Uterus (tissue), 4 donors: Measurements from ENCODE around the gene KCNA10. TPM values are rescaled to one million over a fixed set of nuclear protein-coding genes. Genes with fewer than 3 reads are reported as not detected.

Experiments used
- DNase-seq, 2 donors: peaks; one replicate each; pipeline ENCODE4 v3.0.0-alpha.2; 2019 to 2020
- H3K27ac ChIP-seq, 2 donors: fragments of 200-600 bp; sonication (generic); 1 replicate in 1 of 2; 2 replicates in 1 of 2; pipeline ENCODE4 v1.5.1; 2016 to 2018
- H3K27me3 ChIP-seq, 2 donors: fragments of 200-600 bp; sonication (generic); one replicate each; pipeline ENCODE4 v1.5.1; 2018 to 2019; ENCODE audit warnings: control low read depth in 1 of 2
- H3K36me3 ChIP-seq, 2 donors: fragments of 200-600 bp; sonication (generic); one replicate each; pipeline ENCODE4 v1.5.1; 2019; ENCODE audit warnings: control low read depth in 1 of 2
- H3K4me1 ChIP-seq, 2 donors: fragments of 200-600 bp; sonication (generic); one replicate each; pipeline ENCODE4 v1.5.1; 2018 to 2019; ENCODE audit warnings: control low read depth in 1 of 2
- H3K4me3 ChIP-seq, 2 donors: fragments of 200-600 bp; sonication (generic); 1 replicate in 1 of 2; 2 replicates in 1 of 2; pipeline ENCODE4 v1.5.1; 2018 to 2019; ENCODE audit warnings: mild to moderate bottlenecking in 1 of 2
- H3K9me3 ChIP-seq, 2 donors: fragments of 200-600 bp; sonication (generic); one replicate each; pipeline ENCODE4 v1.5.1; 2019; ENCODE audit warnings: control low read depth in 1 of 2
- POLR2A ChIP-seq, 2 donors: fragments of 450-650 bp; IDR thresholded peaks; one replicate each; pipeline ENCODE4 v1.6.1; 2016; ENCODE audit warnings: antibody characterized with exemption in 2 of 2, mild to moderate bottlenecking in 1 of 2, moderate library complexity in 1 of 2
- intact Hi-C: fragments of 100-400 bp; cut with DNase I; formaldehyde crosslinking; loops from one replicate; pipeline ENCODE4 v1.15.1; 2023; ENCODE audit warnings: low total_unique reads
- total RNA-seq, 4 donors: library from RNA; depleted of rRNA in 3 of 4; stranded (reverse); fragments of >200 nt in 3 of 4; gene quantifications; one replicate each; pipeline versions ENCODE4 v1.1.0 to v1.2.4, GENCODE V29; 2014 to 2023
- TF ChIP-seq, protein P1 (sequence below), 4 experiments: fragments of 200-600 bp in 2 of 4; fragments of 450-650 bp in 2 of 4; sonication (generic) in 2 of 4; IDR thresholded peaks; one replicate each; pipeline ENCODE4 v1.5.1; 2016 to 2019; ENCODE audit warnings: antibody characterized with exemption in 4 of 4, mild to moderate bottlenecking in 2 of 4, moderate library complexity in 1 of 4
- donor health status: DM: yes; HTN: yes; CAD: no.

KCNA10 gene
- total RNA-seq, 4 donors from 2014 or later: not detected

DNA sequence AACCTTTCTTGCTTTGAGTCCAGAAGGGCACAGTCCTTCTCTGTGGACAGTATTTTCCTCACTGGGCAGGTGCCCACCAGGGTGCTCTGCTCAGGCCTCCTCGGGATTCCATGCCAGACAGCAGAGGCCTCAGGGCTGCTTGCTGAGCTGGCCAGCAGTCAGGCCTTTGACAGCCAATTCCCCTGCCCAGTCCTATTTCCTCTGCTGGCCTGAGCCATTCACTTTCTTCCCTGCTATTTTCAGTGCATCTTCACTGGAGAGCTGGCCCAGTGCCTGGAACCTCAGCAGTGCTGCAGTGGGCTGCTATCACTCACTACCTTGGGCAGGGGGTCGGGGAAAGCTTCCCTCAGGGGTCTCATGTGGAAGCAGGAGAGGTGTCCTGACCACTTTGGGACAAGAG lies 33.2 kb downstream of the KCNA10 start:
- intact Hi-C loops: no loop called here
- Histone ChIP-seq H3K27me3 (no peaks in the 10 kb centered on the region), H3K36me3 (no peaks in the 10 kb centered on the region), H3K4me3 (no peak overlapping the region), H3K27ac (no peak overlapping the region), H3K9me3 (no peaks in the 10 kb centered on the region), H3K4me1 (no peaks in the 10 kb centered on the region)
- DNase-seq: no peak
- no peak for TF ChIP-seq POLR2A (IDR thresholded peaks at IDR 0.05)
- TF ChIP-seq, protein P1, sequence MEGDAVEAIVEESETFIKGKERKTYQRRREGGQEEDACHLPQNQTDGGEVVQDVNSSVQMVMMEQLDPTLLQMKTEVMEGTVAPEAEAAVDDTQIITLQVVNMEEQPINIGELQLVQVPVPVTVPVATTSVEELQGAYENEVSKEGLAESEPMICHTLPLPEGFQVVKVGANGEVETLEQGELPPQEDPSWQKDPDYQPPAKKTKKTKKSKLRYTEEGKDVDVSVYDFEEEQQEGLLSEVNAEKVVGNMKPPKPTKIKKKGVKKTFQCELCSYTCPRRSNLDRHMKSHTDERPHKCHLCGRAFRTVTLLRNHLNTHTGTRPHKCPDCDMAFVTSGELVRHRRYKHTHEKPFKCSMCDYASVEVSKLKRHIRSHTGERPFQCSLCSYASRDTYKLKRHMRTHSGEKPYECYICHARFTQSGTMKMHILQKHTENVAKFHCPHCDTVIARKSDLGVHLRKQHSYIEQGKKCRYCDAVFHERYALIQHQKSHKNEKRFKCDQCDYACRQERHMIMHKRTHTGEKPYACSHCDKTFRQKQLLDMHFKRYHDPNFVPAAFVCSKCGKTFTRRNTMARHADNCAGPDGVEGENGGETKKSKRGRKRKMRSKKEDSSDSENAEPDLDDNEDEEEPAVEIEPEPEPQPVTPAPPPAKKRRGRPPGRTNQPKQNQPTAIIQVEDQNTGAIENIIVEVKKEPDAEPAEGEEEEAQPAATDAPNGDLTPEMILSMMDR (IDR thresholded peaks at IDR 0.05): no peak

DNA sequence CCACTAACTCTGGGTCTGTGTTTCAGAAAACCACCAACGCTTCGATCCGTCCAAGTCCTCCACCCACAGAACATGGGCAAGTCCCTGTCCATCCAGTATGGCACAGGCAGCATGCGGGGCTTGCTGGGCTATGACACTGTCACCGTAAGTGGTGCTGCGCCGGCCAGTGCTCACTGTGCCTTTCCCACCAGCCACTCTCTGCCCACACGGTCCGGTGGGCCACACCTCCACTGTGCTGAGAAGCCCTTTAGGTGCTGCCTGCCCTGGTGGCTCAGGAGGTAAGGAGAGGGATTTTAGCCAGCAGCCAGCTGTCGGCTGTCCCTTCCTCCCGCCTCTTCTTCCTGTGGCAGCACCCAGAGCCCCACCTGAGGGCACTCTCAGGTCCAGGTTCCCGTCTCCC lies 34.2 kb downstream of the KCNA10 start:
- no peak for DNase-seq
- no peaks in the 10 kb centered on the region for H3K9me3 ChIP-seq
- intact Hi-C loops: no loop called here

DNA sequence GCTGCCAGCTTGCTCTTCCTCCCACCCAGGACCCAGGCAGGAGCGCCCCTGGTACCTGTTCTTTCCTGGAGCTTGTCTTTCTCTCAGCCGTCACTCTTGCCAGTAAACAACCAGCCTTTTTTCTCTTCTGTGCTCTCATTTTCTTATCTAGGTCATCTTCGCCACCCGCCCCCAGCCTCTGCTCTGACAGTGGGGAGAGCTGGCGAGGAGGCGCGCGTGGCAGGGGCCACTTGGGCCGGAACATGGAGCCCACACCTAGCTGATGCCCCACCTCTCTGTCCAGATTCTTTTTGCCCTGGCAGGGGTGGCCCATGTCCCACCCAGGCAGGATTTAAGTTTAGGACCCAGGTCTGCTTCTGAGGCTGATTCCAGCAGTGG lies 35.7 kb downstream of the KCNA10 start:
- no peaks in the 10 kb centered on the region for H3K9me3 ChIP-seq
- DNase-seq: no peak
- H3K27ac ChIP-seq: no peak overlapping the region
- TF ChIP-seq, protein P1 (IDR thresholded peaks at IDR 0.05): no peak
- no peak for TF ChIP-seq POLR2A (IDR thresholded peaks at IDR 0.05)
- H3K4me3 ChIP-seq: no peak overlapping the region
- H3K27me3 ChIP-seq: no peaks in the 10 kb centered on the region
- intact Hi-C loops: no loop called here
- H3K4me1 ChIP-seq: no peaks in the 10 kb centered on the region
- H3K36me3 ChIP-seq: no peaks in the 10 kb centered on the region

More for the DNA sequence above, 34.2 kb downstream of the KCNA10 start:
- Histone ChIP-seq H3K36me3 (no peaks in the 10 kb centered on the region), H3K27ac (no peak overlapping the region), H3K27me3 (no peaks in the 10 kb centered on the region), H3K4me1 (no peaks in the 10 kb centered on the region), H3K4me3 (no peak overlapping the region)
- TF ChIP-seq, protein P1 (IDR thresholded peaks at IDR 0.05): no peak
- TF ChIP-seq POLR2A (IDR thresholded peaks at IDR 0.05): no peak

DNA sequence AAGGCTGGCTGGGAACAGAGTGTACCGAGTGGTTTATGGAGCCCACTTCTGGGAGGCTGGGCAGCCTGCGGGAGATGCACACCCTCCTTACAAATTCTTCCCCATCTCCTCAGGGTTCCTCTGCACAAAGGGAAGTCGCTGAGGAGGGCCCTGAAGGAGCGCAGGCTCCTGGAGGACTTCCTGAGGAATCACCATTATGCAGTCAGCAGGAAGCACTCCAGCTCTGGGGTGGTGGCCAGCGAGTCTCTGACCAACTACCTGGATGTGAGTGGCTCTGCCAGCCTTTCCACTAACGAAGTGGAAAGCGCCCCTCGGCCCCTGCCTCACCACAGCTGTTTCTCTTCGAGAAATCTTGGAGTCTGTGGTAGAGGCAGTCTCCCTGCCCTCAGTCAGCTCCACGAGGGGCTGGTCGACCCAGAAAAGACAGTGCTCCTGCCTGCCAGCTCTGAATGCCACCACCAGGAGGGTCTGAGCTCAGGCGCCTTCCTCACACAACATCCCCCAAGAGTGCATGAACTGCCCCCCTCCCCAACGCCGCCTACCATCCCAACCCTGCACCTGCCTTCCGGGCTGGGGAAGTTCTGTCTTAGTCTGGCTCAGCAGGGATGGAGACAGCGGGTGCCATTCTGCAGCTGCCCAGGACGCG lies 36.2 kb downstream of the KCNA10 start:
- intact Hi-C loops: no loop called here
- H3K4me3 ChIP-seq: no peak overlapping the region
- no peak overlapping the region for H3K27ac ChIP-seq
- H3K27me3 ChIP-seq: no peaks in the 10 kb centered on the region
- TF ChIP-seq POLR2A (IDR thresholded peaks at IDR 0.05): no peak
- TF ChIP-seq, protein P1 (IDR thresholded peaks at IDR 0.05): no peak
- H3K4me1 ChIP-seq: no peaks in the 10 kb centered on the region
- DNase-seq: no peak
- no peaks in the 10 kb centered on the region for H3K9me3 ChIP-seq
- H3K36me3 ChIP-seq: no peaks in the 10 kb centered on the region

DNA sequence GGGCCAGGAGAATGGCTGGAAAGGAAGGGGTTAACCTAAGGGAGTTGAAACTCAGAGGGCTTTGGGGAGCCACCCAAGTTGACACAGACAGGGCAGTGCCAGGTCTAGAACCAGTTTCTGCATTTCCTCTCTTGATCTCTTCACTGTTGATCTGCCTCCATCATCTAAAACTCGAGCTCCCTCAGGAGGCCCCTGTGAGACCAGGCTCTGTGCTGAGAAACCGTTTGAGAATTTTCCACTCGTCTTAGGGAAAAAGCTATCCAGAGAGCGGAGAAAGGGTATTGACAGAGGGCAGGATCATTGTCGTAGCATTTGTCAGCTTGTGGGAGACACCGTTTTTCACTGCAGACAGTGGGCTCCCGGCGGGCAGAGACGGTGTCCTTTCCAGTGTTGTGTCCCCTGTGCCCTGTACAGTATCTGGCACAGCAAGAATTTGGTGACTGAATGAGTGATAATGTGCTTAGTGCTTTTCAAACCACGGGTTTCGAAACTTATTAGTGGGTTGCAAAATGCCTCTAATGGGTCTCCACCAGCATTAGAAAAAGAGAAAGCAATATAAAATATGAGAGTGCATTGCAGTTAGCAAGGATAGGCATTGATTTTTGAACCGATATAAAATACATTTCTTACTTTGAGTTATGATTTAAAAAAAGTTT lies 36.9 kb downstream of the KCNA10 start:
- DNase-seq: no peak
- Histone ChIP-seq H3K4me1 (no peaks in the 10 kb centered on the region), H3K27ac (no peak overlapping the region), H3K4me3 (no peak overlapping the region), H3K36me3 (no peaks in the 10 kb centered on the region), H3K9me3 (no peaks in the 10 kb centered on the region), H3K27me3 (no peaks in the 10 kb centered on the region)
- TF ChIP-seq, protein P1 (IDR thresholded peaks at IDR 0.05): no peak
- TF ChIP-seq POLR2A (IDR thresholded peaks at IDR 0.05): no peak
- intact Hi-C loops: no loop called here
